Keratinocyte (primary cell): ENCODE data around the gene CCDC74A.
"Not testable (repeated sequence)": the region's sequence is repeated elsewhere in the genome, so short reads cannot be mapped to it uniquely, and the experiment has no call there.

Source experiments
- EZH2 ChIP-seq: IDR thresholded peaks from one replicate; pipeline ENCODE4 v1.6.1; 2012; ENCODE audit warnings: inconsistent platforms, mild to moderate bottlenecking, low read length, moderate library complexity
- TF ChIP-seq, protein P1 (sequence below), 3 experiments: IDR thresholded peaks in 1 of 3; conservative IDR thresholded peaks in 1 of 3; optimal IDR thresholded peaks in 1 of 3; 2 replicates in 2 of 3; 3 replicates in 1 of 3; pipeline versions ENCODE3 to v1.5.1; 2011; ENCODE audit warnings: low read length in 3 of 3, mild to moderate bottlenecking in 3 of 3, moderate library complexity in 2 of 3, control low read depth in 1 of 3, inconsistent platforms in 1 of 3; ENCODE audit not compliant: insufficient read depth in 2 of 3; ENCODE audit errors: extremely low read depth in 1 of 3

DNA sequence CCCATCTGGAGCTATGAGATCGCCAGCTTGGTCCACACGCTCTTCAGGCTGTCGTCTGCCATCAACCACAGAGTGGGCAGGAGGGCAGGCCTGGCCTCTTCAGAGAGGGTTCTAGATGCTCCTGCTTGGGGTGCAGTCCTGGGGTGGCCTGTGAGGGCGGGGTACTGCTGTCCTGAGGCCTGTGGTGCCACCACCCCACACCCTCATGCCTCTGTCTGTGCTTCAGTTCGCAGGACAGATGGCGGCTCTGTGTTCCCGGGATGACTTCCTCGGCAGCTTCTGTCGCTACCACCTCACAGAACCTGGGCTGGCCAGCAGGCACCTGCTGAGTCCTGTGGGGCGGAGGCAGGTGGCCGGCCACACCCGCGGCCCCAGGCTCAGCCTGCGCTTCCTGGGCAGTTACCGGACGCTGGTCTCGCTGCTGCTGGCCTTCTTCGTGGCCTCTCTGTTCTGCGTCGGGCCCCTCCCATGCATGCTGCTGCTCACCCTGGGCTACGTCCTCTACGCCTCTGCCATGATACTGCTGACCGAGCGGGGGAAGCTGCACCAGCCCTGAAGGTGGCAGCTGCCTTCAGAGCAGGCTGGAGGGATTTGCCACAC lies 7.7 kb upstream of the CCDC74A start:
- TF ChIP-seq, protein P1, sequence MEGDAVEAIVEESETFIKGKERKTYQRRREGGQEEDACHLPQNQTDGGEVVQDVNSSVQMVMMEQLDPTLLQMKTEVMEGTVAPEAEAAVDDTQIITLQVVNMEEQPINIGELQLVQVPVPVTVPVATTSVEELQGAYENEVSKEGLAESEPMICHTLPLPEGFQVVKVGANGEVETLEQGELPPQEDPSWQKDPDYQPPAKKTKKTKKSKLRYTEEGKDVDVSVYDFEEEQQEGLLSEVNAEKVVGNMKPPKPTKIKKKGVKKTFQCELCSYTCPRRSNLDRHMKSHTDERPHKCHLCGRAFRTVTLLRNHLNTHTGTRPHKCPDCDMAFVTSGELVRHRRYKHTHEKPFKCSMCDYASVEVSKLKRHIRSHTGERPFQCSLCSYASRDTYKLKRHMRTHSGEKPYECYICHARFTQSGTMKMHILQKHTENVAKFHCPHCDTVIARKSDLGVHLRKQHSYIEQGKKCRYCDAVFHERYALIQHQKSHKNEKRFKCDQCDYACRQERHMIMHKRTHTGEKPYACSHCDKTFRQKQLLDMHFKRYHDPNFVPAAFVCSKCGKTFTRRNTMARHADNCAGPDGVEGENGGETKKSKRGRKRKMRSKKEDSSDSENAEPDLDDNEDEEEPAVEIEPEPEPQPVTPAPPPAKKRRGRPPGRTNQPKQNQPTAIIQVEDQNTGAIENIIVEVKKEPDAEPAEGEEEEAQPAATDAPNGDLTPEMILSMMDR (optimal IDR thresholded peaks at IDR 0.05 in 1 of 3, IDR thresholded peaks at IDR 0.05 in 1 of 3, conservative IDR thresholded peaks at IDR 0.05 in 1 of 3; ENCODE audit: extremely low read depth in 1 of 3, insufficient read depth in 2 of 3, low read length in 3 of 3), result not testable (repeated sequence)
- not testable (repeated sequence) for TF ChIP-seq EZH2
